Measurements from ENCODE around the gene CAV2. TPM values are rescaled to one million over a fixed set of nuclear protein-coding genes. Genes with fewer than 3 reads are reported as not detected.

Gene CAV2
- total RNA-seq, 4 donors from 2014 or later, result 125 to 148 (median 129) TPM

DNA sequence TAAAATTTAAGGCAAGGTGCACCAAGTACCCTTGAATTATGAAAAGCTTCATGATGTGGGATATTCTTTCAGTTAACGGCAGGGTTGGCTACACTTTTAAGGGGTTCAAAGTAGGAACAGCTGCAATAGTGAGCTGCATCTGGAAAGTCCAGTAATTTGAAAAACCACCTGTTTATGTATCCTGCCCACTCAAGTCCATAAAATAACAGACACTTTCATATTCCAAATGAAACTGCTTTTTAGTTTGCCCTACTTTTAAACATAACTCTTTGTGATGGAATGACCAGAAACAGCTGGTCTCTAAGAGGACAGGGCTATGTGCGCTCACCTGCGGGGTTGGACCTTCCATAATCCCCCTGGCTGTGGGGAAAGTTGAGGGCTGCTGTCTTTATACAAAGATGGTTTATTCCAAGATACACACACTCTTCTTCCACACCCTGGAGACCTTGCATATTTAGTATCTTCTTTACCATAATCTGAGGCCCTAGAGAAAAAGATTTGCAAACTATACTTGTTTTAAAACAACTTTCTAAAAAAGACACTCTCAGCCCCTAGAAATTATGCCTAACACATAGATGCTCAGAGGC, 32.7 kb downstream of the CAV2 start:
- Histone ChIP-seq H3K36me3 (peaks cover 14 to 56% (median 35%) of the 10 kb centered on the region in 4 donors), H3K27ac (replicated peaks in 1 of 4) (peak overlapping the region in 1 of 4 donors; percentile 4), H3K27me3 (no peaks in the 10 kb centered on the region), H3K4me3 (peak overlapping the region in 3 of 4 donors; percentile 65 to 91 (median 83)), H3K4me1 (peaks cover 49 to 100% (median 87%) of the 10 kb centered on the region in 4 donors), H3K9me3 (no peaks in the 10 kb centered on the region)
- WGBS, result 60% methylated on average over 3 of the region's 3 CpGs
- TF ChIP-seq POLR2A (IDR thresholded peaks at IDR 0.05; ENCODE audit: low read depth) (no peak), EP300 (IDR thresholded peaks at IDR 0.05) (no peak), POLR2AphosphoS5 (IDR thresholded peaks at IDR 0.05) (no peak)
- TF ChIP-seq, protein P1, sequence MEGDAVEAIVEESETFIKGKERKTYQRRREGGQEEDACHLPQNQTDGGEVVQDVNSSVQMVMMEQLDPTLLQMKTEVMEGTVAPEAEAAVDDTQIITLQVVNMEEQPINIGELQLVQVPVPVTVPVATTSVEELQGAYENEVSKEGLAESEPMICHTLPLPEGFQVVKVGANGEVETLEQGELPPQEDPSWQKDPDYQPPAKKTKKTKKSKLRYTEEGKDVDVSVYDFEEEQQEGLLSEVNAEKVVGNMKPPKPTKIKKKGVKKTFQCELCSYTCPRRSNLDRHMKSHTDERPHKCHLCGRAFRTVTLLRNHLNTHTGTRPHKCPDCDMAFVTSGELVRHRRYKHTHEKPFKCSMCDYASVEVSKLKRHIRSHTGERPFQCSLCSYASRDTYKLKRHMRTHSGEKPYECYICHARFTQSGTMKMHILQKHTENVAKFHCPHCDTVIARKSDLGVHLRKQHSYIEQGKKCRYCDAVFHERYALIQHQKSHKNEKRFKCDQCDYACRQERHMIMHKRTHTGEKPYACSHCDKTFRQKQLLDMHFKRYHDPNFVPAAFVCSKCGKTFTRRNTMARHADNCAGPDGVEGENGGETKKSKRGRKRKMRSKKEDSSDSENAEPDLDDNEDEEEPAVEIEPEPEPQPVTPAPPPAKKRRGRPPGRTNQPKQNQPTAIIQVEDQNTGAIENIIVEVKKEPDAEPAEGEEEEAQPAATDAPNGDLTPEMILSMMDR (IDR thresholded peaks at IDR 0.05), result no peak
- intact Hi-C loops (cut with DNase I), result no loop called here
- no peak for DNase-seq (ENCODE audit: extremely low spot score)

DNA sequence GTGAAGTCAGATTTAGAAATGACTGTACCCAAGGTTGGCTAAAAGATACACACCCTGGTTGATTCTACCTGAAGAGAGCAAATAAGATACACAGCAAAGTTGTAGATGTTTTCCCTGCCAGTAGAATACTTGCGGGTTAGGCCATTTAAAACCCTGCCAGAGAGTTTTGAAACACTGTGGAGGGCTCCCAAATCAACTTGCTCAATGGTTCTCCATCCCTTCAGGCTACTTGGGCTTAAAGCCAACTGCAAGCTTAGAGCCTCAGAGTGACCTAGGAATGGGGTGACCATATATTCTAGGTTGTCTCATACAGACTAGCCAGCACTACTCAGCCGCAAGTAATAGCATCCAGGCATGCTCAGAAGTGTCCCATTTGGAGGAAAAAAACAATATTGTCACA, 35.3 kb downstream of the CAV2 start:
- WGBS, result 86% methylated on average over 2 of the region's 2 CpGs
- H3K36me3 ChIP-seq, result peaks cover 18 to 64% (median 33%) of the 10 kb centered on the region in 4 donors
- no peak for DNase-seq (ENCODE audit: extremely low spot score)
- peak overlapping the region in 1 of 4 donors; percentile 1 for H3K4me3 ChIP-seq
- no peaks in the 10 kb centered on the region for H3K27me3 ChIP-seq
- H3K4me1 ChIP-seq, result peaks cover 58 to 100% (median 85%) of the 10 kb centered on the region in 4 donors
- intact Hi-C loops (cut with DNase I), result no loop called here
- no peak for TF ChIP-seq POLR2AphosphoS5 (IDR thresholded peaks at IDR 0.05)
- TF ChIP-seq EP300 (IDR thresholded peaks at IDR 0.05), result no peak
- no peak for TF ChIP-seq POLR2A (IDR thresholded peaks at IDR 0.05; ENCODE audit: low read depth)
- TF ChIP-seq, protein P1 (IDR thresholded peaks at IDR 0.05), result no peak
- no peaks in the 10 kb centered on the region for H3K9me3 ChIP-seq
- peak overlapping the region in 3 of 4 donors; percentile 24 to 37 (median 26) for H3K27ac ChIP-seq (replicated peaks in 1 of 4)

DNA sequence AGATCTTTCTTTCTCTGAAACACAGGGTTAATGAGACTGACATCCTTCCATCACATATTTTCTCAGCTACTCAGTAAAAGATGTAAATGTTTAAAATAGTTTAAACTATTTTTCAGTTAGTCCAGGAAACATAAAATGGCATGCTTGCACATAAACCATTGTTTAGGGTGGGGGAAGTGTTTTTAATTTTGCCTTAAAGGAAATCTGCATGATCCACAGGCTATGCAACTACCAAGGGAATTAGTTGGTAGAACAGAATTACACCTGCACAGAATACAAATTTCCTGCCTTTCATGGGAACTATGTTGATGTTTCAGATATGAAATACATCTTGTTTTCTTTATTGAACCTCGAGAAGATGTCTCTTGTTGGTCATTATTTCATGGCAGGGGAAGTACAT, 35.9 kb downstream of the CAV2 start:
- peak overlapping the region in 2 of 4 donors; percentile 26 to 37 for H3K27ac ChIP-seq (replicated peaks in 1 of 4)
- H3K4me3 ChIP-seq, result no peak overlapping the region
- H3K27me3 ChIP-seq, result no peaks in the 10 kb centered on the region
- no peak for TF ChIP-seq POLR2AphosphoS5 (IDR thresholded peaks at IDR 0.05)
- TF ChIP-seq EP300 (IDR thresholded peaks at IDR 0.05), result no peak
- TF ChIP-seq POLR2A (IDR thresholded peaks at IDR 0.05; ENCODE audit: low read depth), result no peak
- H3K4me1 ChIP-seq, result peaks cover 61 to 100% (median 85%) of the 10 kb centered on the region in 4 donors
- H3K36me3 ChIP-seq, result peaks cover 16 to 61% (median 33%) of the 10 kb centered on the region in 4 donors
- intact Hi-C loops (cut with DNase I), result no loop called here
- WGBS, result 58% methylated on average over 1 of the region's 1 CpG
- H3K9me3 ChIP-seq, result no peaks in the 10 kb centered on the region
- DNase-seq (ENCODE audit: extremely low spot score), result no peak

DNA sequence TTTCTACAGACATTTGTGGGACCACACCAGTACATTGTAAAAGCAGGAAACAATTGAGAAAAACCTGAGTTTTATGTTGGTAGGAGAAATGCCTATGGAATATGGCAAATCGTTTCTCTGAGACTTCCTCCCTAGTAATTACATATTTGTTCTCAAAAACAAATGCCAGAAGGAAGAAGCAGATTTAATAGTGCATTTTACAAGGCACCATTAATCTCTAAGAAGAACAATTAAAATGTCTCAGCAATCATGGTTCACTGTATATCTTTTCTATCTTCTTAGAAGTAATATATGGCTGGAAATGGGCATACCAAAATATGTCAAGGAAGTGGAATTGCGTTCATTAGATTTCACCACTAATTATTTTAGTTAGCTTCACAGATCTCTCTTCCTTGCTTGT, 38.6 kb downstream of the CAV2 start:
- Histone ChIP-seq H3K36me3 (peaks cover 12 to 52% (median 25%) of the 10 kb centered on the region in 4 donors), H3K9me3 (no peaks in the 10 kb centered on the region), H3K4me3 (no peak overlapping the region), H3K4me1 (peaks cover 77 to 100% (median 86%) of the 10 kb centered on the region in 4 donors), H3K27ac (replicated peaks in 1 of 4) (peak overlapping the region; percentile 21 to 44 (median 40)), H3K27me3 (no peaks in the 10 kb centered on the region)
- 66% methylated on average over 2 of the region's 2 CpGs for WGBS
- intact Hi-C loops (cut with DNase I), result no loop called here
- TF ChIP-seq POLR2A (IDR thresholded peaks at IDR 0.05; ENCODE audit: low read depth) (no peak), EP300 (IDR thresholded peaks at IDR 0.05) (no peak), POLR2AphosphoS5 (IDR thresholded peaks at IDR 0.05) (no peak)
- TF ChIP-seq, protein P1 (IDR thresholded peaks at IDR 0.05), result no peak
- DNase-seq (ENCODE audit: extremely low spot score), result no peak

DNA sequence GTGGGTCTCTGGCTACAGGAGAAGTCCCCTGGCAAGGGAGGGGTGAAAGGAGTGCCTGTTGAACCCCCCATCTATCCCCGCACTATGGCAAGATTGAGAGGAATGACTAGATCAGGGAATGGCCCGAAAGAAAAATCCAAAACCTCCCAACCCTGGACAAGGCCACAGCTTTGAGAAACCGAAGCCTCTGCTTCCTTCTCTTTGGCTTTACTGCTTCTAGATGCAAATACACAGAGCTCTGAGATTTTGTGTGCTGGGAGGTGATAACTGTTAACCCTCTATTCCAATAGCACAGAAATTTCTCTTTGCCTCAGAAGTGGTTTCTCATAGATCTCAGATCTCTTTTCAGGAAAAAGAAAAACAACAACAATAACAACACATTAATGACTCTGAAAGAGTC, 40.3 kb downstream of the CAV2 start:
- DNase-seq (ENCODE audit: extremely low spot score), result no peak
- Histone ChIP-seq H3K4me3 (no peak overlapping the region), H3K4me1 (peaks cover 81 to 100% (median 90%) of the 10 kb centered on the region in 4 donors), H3K27ac (replicated peaks in 1 of 4) (peak overlapping the region; percentile 20 to 44 (median 29)), H3K27me3 (no peaks in the 10 kb centered on the region), H3K9me3 (no peaks in the 10 kb centered on the region), H3K36me3 (peaks cover 12 to 45% (median 25%) of the 10 kb centered on the region in 4 donors)
- WGBS, result 73% methylated on average over 3 of the region's 3 CpGs
- intact Hi-C loops (cut with DNase I), result no loop called here
- TF ChIP-seq POLR2AphosphoS5 (IDR thresholded peaks at IDR 0.05) (no peak), POLR2A (IDR thresholded peaks at IDR 0.05; ENCODE audit: low read depth) (no peak), EP300 (IDR thresholded peaks at IDR 0.05) (no peak)
- TF ChIP-seq, protein P1 (IDR thresholded peaks at IDR 0.05), result no peak

All from esophagus muscularis mucosa (tissue), 4 donors.